Endodermal cell (in vitro differentiated cells): Measurements from ENCODE around the gene EMCN. TPM values are rescaled to one million over a fixed set of nuclear protein-coding genes. Genes with fewer than 3 reads are reported as not detected.

Experiments
- DNase-seq: peaks from one replicate; pipeline ENCODE4 v3.0.0-alpha.2; 2017
- H3K27ac ChIP-seq: 2 replicates; pipeline ENCODE4 v1.5.1; 2013; ENCODE audit warnings: mild to moderate bottlenecking, low read depth, low read length, moderate library complexity
- H3K27me3 ChIP-seq: 2 replicates; pipeline ENCODE4 v1.6.1; 2013; ENCODE audit warnings: mild to moderate bottlenecking, low read length, moderate library complexity; ENCODE audit not compliant: insufficient read depth, control insufficient read depth, poor library complexity, severe bottlenecking
- H3K36me3 ChIP-seq: 2 replicates; pipeline ENCODE4 v1.7.0; 2013; ENCODE audit warnings: mild to moderate bottlenecking, low read length, moderate library complexity; ENCODE audit not compliant: control insufficient read depth, insufficient read depth
- H3K4me1 ChIP-seq: one replicate; pipeline ENCODE4 v1.7.0; 2013; ENCODE audit warnings: low read length; ENCODE audit not compliant: control insufficient read depth, insufficient read depth
- H3K4me3 ChIP-seq: 2 replicates; pipeline ENCODE4 v1.5.1; 2013; ENCODE audit warnings: mild to moderate bottlenecking, low read length, moderate library complexity
- H3K9ac ChIP-seq: 2 replicates; pipeline ENCODE4 v1.6.1; 2013; ENCODE audit warnings: mild to moderate bottlenecking, low read length, moderate library complexity; ENCODE audit not compliant: poor library complexity, severe bottlenecking; ENCODE audit errors: extremely low read depth
- H3K9me3 ChIP-seq: 2 replicates; pipeline ENCODE4 v1.6.1; 2013; ENCODE audit warnings: mild to moderate bottlenecking, low read length, moderate library complexity; ENCODE audit not compliant: control insufficient read depth
- H3K27ac Mint-ChIP-seq: 2 replicates; pipeline ENCODE4 v1.8.0; 2020; ENCODE audit warnings: mixed read lengths
- H3K27me3 Mint-ChIP-seq: 2 replicates; pipeline ENCODE4 v1.8.0; 2021; ENCODE audit warnings: mild to moderate bottlenecking, mixed read lengths; ENCODE audit not compliant: insufficient read depth
- H3K36me3 Mint-ChIP-seq: 2 replicates; pipeline ENCODE4 v1.8.0; 2020; ENCODE audit warnings: low read depth, mixed read lengths
- H3K4me1 Mint-ChIP-seq: 2 replicates; pipeline ENCODE4 v1.8.0; 2020; ENCODE audit warnings: mixed read lengths
- H3K4me3 Mint-ChIP-seq: 2 replicates; pipeline ENCODE4 v1.8.0; 2020; ENCODE audit warnings: mild to moderate bottlenecking, moderate library complexity, mixed read lengths
- H3K9me3 Mint-ChIP-seq: 2 replicates; pipeline ENCODE4 v1.8.0; 2020; ENCODE audit warnings: mild to moderate bottlenecking, mixed read lengths
- CTCF ChIP-seq: fragments of 200-600 bp; sonication (generic); conservative IDR thresholded peaks from 2 replicates; pipeline ENCODE4 v1.5.0; 2021; ENCODE audit warnings: antibody characterized with exemption, mild to moderate bottlenecking
- WGBS, 2 experiments: methylation state at CpG; one replicate each; pipeline versions ENCODE4 v1.1.5 to v1.1.7; 2013; ENCODE audit warnings: missing lambda C conversion rate in 2 of 2, mixed read lengths in 1 of 2; ENCODE audit not compliant: insufficient coverage in 1 of 2, insufficient read length in 1 of 2; 5-methylcytosine and 5-hydroxymethylcytosine counted together
- total RNA-seq, 2 donors: library from RNA; stranded (reverse); fragmentation: NEBNext Ultra II Directional in 1 of 2; extraction: Animal tissue kit (Norgen Biotek cat#: 25700) in 1 of 2; gene quantifications; 2 replicates in 1 of 2; 3 replicates in 1 of 2; pipeline ENCODE4 v1.2.1, GENCODE V29; 2021

Gene EMCN
- total RNA-seq, 2 donors from 2014 or later, result not detected

GRCh38 chr4:100429616-100430015, 88.2 kb downstream of the EMCN start:
- no peak overlapping the region for H3K9ac ChIP-seq
- WGBS, 2 experiments, result 100% methylated on average over 1 of the region's 1 CpG; no CpG with 5 or more reads in 1 of the 2 experiments
- TF ChIP-seq CTCF, result no peak
- DNase-seq, result no peak
- no peak overlapping the region for H3K27ac ChIP-seq
- H3K36me3 ChIP-seq, result no peaks in the 10 kb centered on the region
- no peaks in the 10 kb centered on the region for H3K27me3 ChIP-seq
- H3K9me3 ChIP-seq, result no peaks in the 10 kb centered on the region
- Mint-ChIP-seq H3K36me3 (no peaks in the 10 kb centered on the region), H3K4me3 (no peak overlapping the region), H3K9me3 (peaks cover 6% of the 10 kb centered on the region), H3K4me1 (no peaks in the 10 kb centered on the region), H3K27ac (no peak overlapping the region), H3K27me3 (no peaks in the 10 kb centered on the region)
- no peak overlapping the region for H3K4me3 ChIP-seq
- H3K4me1 ChIP-seq, result no peaks in the 10 kb centered on the region

GRCh38 chr4:100428051-100428450, 89.8 kb downstream of the EMCN start:
- H3K4me1 Mint-ChIP-seq, result no peaks in the 10 kb centered on the region
- WGBS, 2 experiments, result 91 to 100% methylated on average over 2 of the region's 2 CpGs
- Histone ChIP-seq H3K9ac (no peak overlapping the region), H3K36me3 (no peaks in the 10 kb centered on the region), H3K9me3 (no peaks in the 10 kb centered on the region), H3K4me1 (no peaks in the 10 kb centered on the region), H3K27me3 (no peaks in the 10 kb centered on the region), H3K4me3 (no peak overlapping the region), H3K27ac (no peak overlapping the region)
- H3K4me3 Mint-ChIP-seq, result no peak overlapping the region
- H3K9me3 Mint-ChIP-seq, result no peaks in the 10 kb centered on the region
- no peak overlapping the region for H3K27ac Mint-ChIP-seq
- no peaks in the 10 kb centered on the region for H3K36me3 Mint-ChIP-seq
- no peak for TF ChIP-seq CTCF
- no peak for DNase-seq
- H3K27me3 Mint-ChIP-seq, result no peaks in the 10 kb centered on the region

GRCh38 chr4:100424376-100424775, 93.4 kb downstream of the EMCN start:
- no peaks in the 10 kb centered on the region for H3K4me1 Mint-ChIP-seq
- no peak for TF ChIP-seq CTCF
- H3K36me3 ChIP-seq, result no peaks in the 10 kb centered on the region
- H3K27me3 Mint-ChIP-seq, result no peaks in the 10 kb centered on the region
- no peak overlapping the region for H3K4me3 ChIP-seq
- H3K27ac ChIP-seq, result no peak overlapping the region
- H3K9me3 Mint-ChIP-seq, result no peaks in the 10 kb centered on the region
- no peak for DNase-seq
- no peak overlapping the region for H3K9ac ChIP-seq
- 94 to 100% methylated on average over 4 of the region's 4 CpGs for WGBS, 2 experiments
- no peak overlapping the region for H3K27ac Mint-ChIP-seq
- H3K4me3 Mint-ChIP-seq, result no peak overlapping the region
- no peaks in the 10 kb centered on the region for H3K4me1 ChIP-seq
- no peaks in the 10 kb centered on the region for H3K9me3 ChIP-seq
- H3K27me3 ChIP-seq, result no peaks in the 10 kb centered on the region
- H3K36me3 Mint-ChIP-seq, result no peaks in the 10 kb centered on the region
